Esophagus muscularis mucosa (tissue), 4 donors: ENCODE results near the gene GABRR2. TPM values are rescaled to one million over a fixed set of nuclear protein-coding genes. Genes with fewer than 3 reads are reported as not detected.

Source experiments
- DNase-seq: peaks from one replicate; pipeline ENCODE4 v3.0.0-alpha.2; 2017; ENCODE audit errors: extremely low spot score
- H3K27ac ChIP-seq, 4 donors: fragments of 200-600 bp; sonication (generic); replicated peaks in 1 of 4; 1 replicate in 3 of 4; 2 replicates in 1 of 4; pipeline ENCODE4 v1.5.1; 2016 to 2019; ENCODE audit warnings: mild to moderate bottlenecking in 1 of 4
- H3K27me3 ChIP-seq, 4 donors: fragments of 200-600 bp; sonication (generic); one replicate each; pipeline versions ENCODE4 v1.5.1 to v1.6.0; 2016 to 2019
- H3K36me3 ChIP-seq, 4 donors: fragments of 200-600 bp; sonication (generic); one replicate each; pipeline ENCODE4 v1.5.1; 2016 to 2019
- H3K4me1 ChIP-seq, 4 donors: fragments of 200-600 bp; sonication (generic); one replicate each; pipeline ENCODE4 v1.5.1; 2016 to 2019
- H3K4me3 ChIP-seq, 4 donors: fragments of 200-600 bp; sonication (generic); 1 replicate in 2 of 4; 2 replicates in 2 of 4; pipeline ENCODE4 v1.5.1; 2016 to 2019; ENCODE audit warnings: mild to moderate bottlenecking in 4 of 4, moderate library complexity in 1 of 4
- H3K9me3 ChIP-seq, 4 donors: fragments of 200-600 bp; sonication (generic); 1 replicate in 3 of 4; 2 replicates in 1 of 4; pipeline ENCODE4 v1.5.1; 2016 to 2019
- CTCF ChIP-seq, 3 experiments: fragments of 200-600 bp in 2 of 3; fragments of 450-650 bp in 1 of 3; sonication (generic) in 2 of 3; IDR thresholded peaks; one replicate each; pipeline ENCODE4 v1.5.1; 2017 to 2019; ENCODE audit warnings: antibody characterized with exemption in 3 of 3, mild to moderate bottlenecking in 2 of 3, moderate library complexity in 1 of 3
- EP300 ChIP-seq: sonication (generic); formaldehyde crosslinking; IDR thresholded peaks from one replicate; pipeline ENCODE4 v1.6.1; 2017; ENCODE audit warnings: antibody characterized with exemption
- POLR2A ChIP-seq: fragments of 450-650 bp; IDR thresholded peaks from one replicate; pipeline ENCODE4 v1.6.1; 2017; ENCODE audit warnings: antibody characterized with exemption, moderate library complexity, mild to moderate bottlenecking, low read depth
- POLR2AphosphoS5 ChIP-seq, 2 donors: sonication (generic); formaldehyde crosslinking; IDR thresholded peaks; one replicate each; pipeline ENCODE4 v1.6.1; 2017; ENCODE audit warnings: antibody characterized with exemption in 2 of 2
- WGBS: methylation state at CpG from one replicate; pipeline ENCODE4 v1.1.5; 2018; 5-methylcytosine and 5-hydroxymethylcytosine counted together
- intact Hi-C: fragments of 100-400 bp; cut with DNase I; formaldehyde crosslinking; loops from one replicate; pipeline ENCODE4 v1.15.1; 2023
- total RNA-seq, 4 donors: library from RNA; depleted of rRNA; stranded (reverse); fragments of >200 nt; gene quantifications; one replicate each; pipeline versions ENCODE4 v1.1.0 to v1.2.1, GENCODE V29; 2016

The GABRR2 gene
- total RNA-seq, result under 1 TPM in 3 of 4 donors, not detected in 1; 0.33 to 0.46 (median 0.45) TPM

- no peak for TF ChIP-seq POLR2AphosphoS5 (IDR thresholded peaks at IDR 0.05)
- TF ChIP-seq CTCF (IDR thresholded peaks at IDR 0.05), result no peak
- TF ChIP-seq EP300, result no peak
- TF ChIP-seq POLR2A, result no peak
- DNase-seq, result no peak
- Histone ChIP-seq H3K9me3 (peaks cover 0 to 3% (median 0%) of the 10 kb centered on the region in 4 donors), H3K36me3 (peaks cover 0 to 9% (median 8%) of the 10 kb centered on the region in 4 donors), H3K27ac (no peak within 1 kb of the TSS), H3K4me3 (no peak within 1 kb of the TSS), H3K27me3 (no peaks in the 10 kb centered on the region), H3K4me1 (peaks cover 22 to 24% (median 23%) of the 10 kb centered on the region in 4 donors)
- intact Hi-C loops, result no loop called here
- WGBS, result 94% methylated on average over 6 of the region's 6 CpGs
These were observed at the start of gene GABRR2 for GRCh38 chr6:89315249-89315885. TSS of gene GABRR2 (minus strand) at chr6:89315299. CDS start at chr6:89315165, 134 bp downstream.

- H3K4me1 ChIP-seq, result peaks cover 9 to 17% (median 14%) of the 10 kb centered on the region in 4 donors
- DNase-seq, result no peak
- intact Hi-C loops, result no loop called here
- no peak overlapping the region for H3K4me3 ChIP-seq
- H3K27ac ChIP-seq, result no peak overlapping the region
- no peaks in the 10 kb centered on the region for H3K27me3 ChIP-seq
- no peaks in the 10 kb centered on the region for H3K36me3 ChIP-seq
- H3K9me3 ChIP-seq, result no peaks in the 10 kb centered on the region
- TF ChIP-seq POLR2AphosphoS5 (IDR thresholded peaks at IDR 0.05), result no peak
- TF ChIP-seq EP300, result no peak
- TF ChIP-seq POLR2A, result no peak
- TF ChIP-seq CTCF (IDR thresholded peaks at IDR 0.05), result no peak
These were observed 49.5 kb upstream of the GABRR2 start for GRCh38 chr6:89364586-89364985.

- intact Hi-C loops, result no loop called here
- no peak for DNase-seq
- Histone ChIP-seq H3K4me1 (no peaks in the 10 kb centered on the region), H3K4me3 (no peak overlapping the region), H3K27ac (no peak overlapping the region), H3K27me3 (no peaks in the 10 kb centered on the region), H3K36me3 (no peaks in the 10 kb centered on the region), H3K9me3 (no peaks in the 10 kb centered on the region)
- TF ChIP-seq POLR2AphosphoS5 (IDR thresholded peaks at IDR 0.05) (no peak), EP300 (no peak), CTCF (IDR thresholded peaks at IDR 0.05) (no peak), POLR2A (no peak)
- WGBS, result 58% methylated on average over 2 of the region's 2 CpGs
These were observed 46.1 kb upstream of the GABRR2 start for GRCh38 chr6:89361171-89361570.

GRCh38 chr6:89360415-89360999, 45.4 kb upstream of the GABRR2 start:
- no peak for TF ChIP-seq POLR2AphosphoS5 (IDR thresholded peaks at IDR 0.05)
- TF ChIP-seq POLR2A, result no peak
- no peak for TF ChIP-seq EP300
- no peak for TF ChIP-seq CTCF (IDR thresholded peaks at IDR 0.05)
- 96% methylated on average over 2 of the region's 2 CpGs for WGBS
- no peak for DNase-seq
- no peaks in the 10 kb centered on the region for H3K27me3 ChIP-seq
- H3K36me3 ChIP-seq, result no peaks in the 10 kb centered on the region
- H3K9me3 ChIP-seq, result no peaks in the 10 kb centered on the region
- no peak overlapping the region for H3K4me3 ChIP-seq
- no peak overlapping the region for H3K27ac ChIP-seq
- no peaks in the 10 kb centered on the region for H3K4me1 ChIP-seq
- intact Hi-C loops, result no loop called here
